Measurements from ENCODE around the gene SLCO2A1. TPM values are rescaled to one million over a fixed set of nuclear protein-coding genes. Genes with fewer than 3 reads are reported as not detected.
A peak's percentile ranks its signal among the peaks of the same experiment; 100 is the strongest.

SLCO2A1 gene
- total RNA-seq, 1 donor from 2014 or later: 1.0 TPM

- DNase-seq (ENCODE audit: low read depth): no peak
Observed at GRCh38 chr3:133980550-133980949, 49.2 kb downstream of the SLCO2A1 start.

GRCh38 chr3:133980035-133980434 is 49.7 kb downstream of the SLCO2A1 start:
- no peak for DNase-seq (ENCODE audit: low read depth)

- no peak for DNase-seq (ENCODE audit: low read depth)
Observed at GRCh38 chr3:133979553-133979952, 50.2 kb downstream of the SLCO2A1 start.

GRCh38 chr3:133977568-133977967 is 52.2 kb downstream of the SLCO2A1 start:
- no peak for DNase-seq (ENCODE audit: low read depth)

- DNase-seq (ENCODE audit: low read depth): no peak
Observed at GRCh38 chr3:133973249-133973980, 56.3 kb downstream of the SLCO2A1 start.

- no peak for DNase-seq (ENCODE audit: low read depth)
Observed at GRCh38 chr3:133972156-133972555, 57.6 kb downstream of the SLCO2A1 start.

- DNase-seq (ENCODE audit: low read depth): peak; percentile 83
Observed at GRCh38 chr3:133970916-133971315, 58.8 kb downstream of the SLCO2A1 start.

- DNase-seq (ENCODE audit: low read depth): no peak
Observed at GRCh38 chr3:133970339-133970738, 59.4 kb downstream of the SLCO2A1 start.

- no peak for DNase-seq (ENCODE audit: low read depth)
Observed at GRCh38 chr3:133967992-133968892, 61.5 kb downstream of the SLCO2A1 start.

GRCh38 chr3:133966954-133967353 is 62.8 kb downstream of the SLCO2A1 start:
- DNase-seq (ENCODE audit: low read depth): no peak

GRCh38 chr3:133965906-133966305 is 63.8 kb downstream of the SLCO2A1 start:
- no peak for DNase-seq (ENCODE audit: low read depth)

GRCh38 chr3:133965013-133965570 is 64.6 kb downstream of the SLCO2A1 start:
- DNase-seq (ENCODE audit: low read depth): no peak

GRCh38 chr3:133964547-133964946 is 65.2 kb downstream of the SLCO2A1 start:
- DNase-seq (ENCODE audit: low read depth): no peak

GRCh38 chr3:133963657-133964396 is 65.9 kb downstream of the SLCO2A1 start:
- no peak for DNase-seq (ENCODE audit: low read depth)

- DNase-seq (ENCODE audit: low read depth): peak; percentile 67
Observed at GRCh38 chr3:133962849-133963248, 66.9 kb downstream of the SLCO2A1 start.

- no peak for DNase-seq (ENCODE audit: low read depth)
Observed at GRCh38 chr3:133958071-133958805, 71.5 kb downstream of the SLCO2A1 start.

- DNase-seq (ENCODE audit: low read depth): no peak
Observed at GRCh38 chr3:133956982-133957381, 72.7 kb downstream of the SLCO2A1 start.

GRCh38 chr3:133956353-133956752 is 73.4 kb downstream of the SLCO2A1 start:
- no peak for DNase-seq (ENCODE audit: low read depth)

GRCh38 chr3:133955892-133956291 is 73.8 kb downstream of the SLCO2A1 start:
- DNase-seq (ENCODE audit: low read depth): peak; percentile 47

GRCh38 chr3:133954717-133955360 is 74.9 kb downstream of the SLCO2A1 start:
- no peak for DNase-seq (ENCODE audit: low read depth)

- no peak for DNase-seq (ENCODE audit: low read depth)
Observed at GRCh38 chr3:133953297-133953696, 76.4 kb downstream of the SLCO2A1 start.
